A673 (cell line): ENCODE data around the gene RNF31. TPM values are rescaled to one million over a fixed set of nuclear protein-coding genes. Genes with fewer than 3 reads are reported as not detected.

Experiments
- BruUV-seq: library from RNA; stranded (reverse); fragments of 400-500 nt; replicated peaks from 2 replicates; lab custom pipeline; 2021; lab: Mats Ljungman, UMichigan
- CTCF ChIA-PET: fragments of 300-600 bp; sonication (Branson Sonifier 250); formaldehyde crosslinking; loops from one replicate; lab custom pipeline; 2022; ENCODE audit warnings: antibody characterized with exemption; lab: Charles Lee
- POLR2A ChIA-PET: fragments of 300-600 bp; sonication (Branson Sonifier 250); formaldehyde crosslinking; loops from one replicate; lab custom pipeline; 2022; ENCODE audit warnings: antibody characterized with exemption; ENCODE audit not compliant: low non-redundant PET; lab: Charles Lee
- DNase-seq: peaks from one replicate; pipeline ENCODE4 v3.0.0-alpha.2; 2015; ENCODE audit warnings: low spot score
- H3K27ac ChIP-seq: fragments of 200-600 bp; sonication (generic); 2 replicates; pipeline ENCODE4 v1.5.1; 2016; ENCODE audit warnings: mixed run types, low read depth, mild to moderate bottlenecking, mixed read lengths, antibody characterized with exemption, low read length; ENCODE audit not compliant: poor library complexity, severe bottlenecking
- H3K27me3 ChIP-seq: fragments of 200-600 bp; sonication (generic); replicated peaks from 2 replicates; pipeline ENCODE4 v1.6.1; 2017; ENCODE audit warnings: mixed run types, low read depth, mild to moderate bottlenecking, mixed read lengths, antibody characterized with exemption, low read length; ENCODE audit not compliant: insufficient read depth, poor library complexity
- H3K36me3 ChIP-seq: fragments of 200-600 bp; sonication (generic); 2 replicates; pipeline ENCODE4 v1.6.1; 2016; ENCODE audit warnings: mixed run types, mild to moderate bottlenecking, mixed read lengths, antibody characterized with exemption, low read length; ENCODE audit not compliant: insufficient read depth, poor library complexity, severe bottlenecking
- H3K4me1 ChIP-seq: fragments of 200-600 bp; sonication (generic); 2 replicates; pipeline ENCODE4 v1.6.1; 2017; ENCODE audit warnings: mixed run types, mild to moderate bottlenecking, mixed read lengths, antibody characterized with exemption, low read length; ENCODE audit not compliant: insufficient read depth, poor library complexity, severe bottlenecking
- H3K4me3 ChIP-seq: fragments of 200-600 bp; sonication (generic); 2 replicates; pipeline ENCODE4 v1.5.1; 2016; ENCODE audit warnings: low read depth, mixed run types, mild to moderate bottlenecking, mixed read lengths, low read length; ENCODE audit not compliant: poor library complexity, severe bottlenecking
- H3K9me3 ChIP-seq: fragments of 200-600 bp; sonication (generic); 2 replicates; pipeline ENCODE4 v1.6.1; 2016; ENCODE audit warnings: mixed run types, low read depth, mild to moderate bottlenecking, mixed read lengths, antibody characterized with exemption, low read length; ENCODE audit not compliant: poor library complexity, severe bottlenecking
- CTCF ChIP-seq: fragments of 300-800, 200-600 bp; sonication (generic); conservative IDR thresholded peaks from 2 replicates; pipeline ENCODE4 v1.5.1; 2017; ENCODE audit warnings: low read depth, mild to moderate bottlenecking, antibody characterized with exemption, low read length, moderate library complexity, mixed read lengths
- EZH2 ChIP-seq: fragments of 200-600 bp; sonication (generic); IDR thresholded peaks from 2 replicates; pipeline ENCODE4 v1.6.1; 2017; ENCODE audit warnings: borderline replicate concordance, low read depth, mild to moderate bottlenecking, mixed read lengths, antibody characterized with exemption, low read length; ENCODE audit not compliant: poor library complexity, severe bottlenecking
- intact Hi-C: fragments of 100-400 bp; cut with micrococcal nuclease; formaldehyde crosslinking; loops from one replicate; pipeline ENCODE4 v1.10.0; 2022; ENCODE audit not compliant: unreplicated experiment
- total RNA-seq: library from RNA; stranded (reverse); gene quantifications from 2 replicates; pipeline ENCODE4 v1.2.3, GENCODE V29; 2021

RNF31 gene
- total RNA-seq, 1 experiment from 2014 or later: 62.1 TPM

GRCh38 chr14:24177041-24177825, 29.9 kb downstream of the RNF31 start:
- Histone ChIP-seq H3K27ac (no peak overlapping the region), H3K27me3 (no peaks in the 10 kb centered on the region), H3K4me3 (no peak overlapping the region), H3K36me3 (peaks cover 28% of the 10 kb centered on the region), H3K4me1 (no peaks in the 10 kb centered on the region), H3K9me3 (no peaks in the 10 kb centered on the region)
- no peak for DNase-seq
- POLR2A ChIA-PET: no interaction called here
- CTCF ChIA-PET: no interaction called here
- no TSS peak for BruUV-seq
- intact Hi-C loops: no loop called here
- no peak for TF ChIP-seq CTCF
- TF ChIP-seq EZH2: no peak

GRCh38 chr14:24177891-24178290, 30.6 kb downstream of the RNF31 start:
- Histone ChIP-seq H3K36me3 (peaks cover 33% of the 10 kb centered on the region), H3K4me3 (no peak overlapping the region), H3K27ac (no peak overlapping the region), H3K27me3 (no peaks in the 10 kb centered on the region), H3K9me3 (no peaks in the 10 kb centered on the region), H3K4me1 (no peaks in the 10 kb centered on the region)
- TF ChIP-seq CTCF (no peak), EZH2 (no peak)
- CTCF ChIA-PET: no interaction called here
- no peak for DNase-seq
- intact Hi-C loops: no loop called here
- BruUV-seq: no TSS peak
- POLR2A ChIA-PET: no interaction called here

- intact Hi-C loops: no loop called here
- Histone ChIP-seq H3K36me3 (peaks cover 40% of the 10 kb centered on the region), H3K27ac (no peak overlapping the region), H3K27me3 (no peaks in the 10 kb centered on the region), H3K9me3 (no peaks in the 10 kb centered on the region), H3K4me3 (no peak overlapping the region), H3K4me1 (no peaks in the 10 kb centered on the region)
- POLR2A ChIA-PET: no interaction called here
- CTCF ChIA-PET: no interaction called here
- BruUV-seq: no TSS peak
- DNase-seq: no peak
- no peak for TF ChIP-seq CTCF
- no peak for TF ChIP-seq EZH2
These were observed 31.3 kb downstream of the RNF31 start for GRCh38 chr14:24178399-24179178.
